Islet of Langerhans (tissue), 1 donor: ENCODE results near the gene PPP1R3G.

Experiments used
- FAIRE-seq: peaks from one replicate; lab custom pipeline; 2011; peaks lifted over from hg19 to GRCh38; lab: Jason Lieb, UNC

The PPP1R3G gene

GRCh38 chr6:5094327-5094726, 9.2 kb downstream of the PPP1R3G start:
- no peak for FAIRE-seq

- FAIRE-seq = no peak
Observed at GRCh38 chr6:5095236-5095635, 10.1 kb downstream of the PPP1R3G start.

- no peak for FAIRE-seq
Observed at GRCh38 chr6:5096482-5096881, 11.3 kb downstream of the PPP1R3G start.

- FAIRE-seq = no peak
Observed at GRCh38 chr6:5098501-5099270, 13.5 kb downstream of the PPP1R3G start.

DNA sequence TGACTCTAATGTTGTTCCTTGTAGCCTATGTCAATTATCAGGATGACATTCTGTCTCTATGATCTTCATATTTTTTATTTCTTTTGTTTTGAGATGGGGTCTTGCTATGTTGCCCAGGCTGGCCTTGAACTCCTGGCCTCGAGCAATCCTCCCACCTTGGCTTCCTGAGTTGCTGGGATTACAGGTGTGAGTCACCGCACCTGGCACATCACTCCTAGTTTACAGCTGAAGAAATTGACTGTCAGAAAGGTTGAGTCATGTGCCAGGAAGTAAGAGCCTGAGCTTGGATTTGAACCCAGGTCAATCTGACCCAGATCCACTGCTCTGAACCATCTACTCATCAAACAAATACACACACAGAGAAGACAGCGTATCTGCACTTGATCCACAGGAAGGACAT, 14.4 kb downstream of the PPP1R3G start:
- FAIRE-seq = no peak

DNA sequence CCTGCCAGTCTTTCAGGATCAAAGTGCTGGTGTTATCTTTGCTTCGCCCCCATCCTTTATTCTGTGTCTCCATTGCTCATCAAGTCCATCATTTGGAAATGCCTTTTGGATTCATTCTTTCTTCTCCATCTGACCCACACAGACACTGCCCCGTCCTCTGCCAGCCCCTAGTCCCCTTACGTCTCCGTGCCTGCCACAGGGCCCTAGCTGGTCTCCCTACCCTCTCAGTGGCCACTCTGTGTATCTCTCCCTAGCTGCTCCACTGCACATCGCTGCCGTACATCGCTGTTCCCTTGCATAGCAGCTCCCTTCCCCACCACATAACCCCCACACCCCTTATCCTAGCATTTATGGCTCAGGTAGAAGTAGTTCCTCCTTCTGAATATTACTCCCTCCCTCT, 15.7 kb downstream of the PPP1R3G start:
- FAIRE-seq = no peak

GRCh38 chr6:5102267-5102970, 17.3 kb downstream of the PPP1R3G start:
- no peak for FAIRE-seq

DNA sequence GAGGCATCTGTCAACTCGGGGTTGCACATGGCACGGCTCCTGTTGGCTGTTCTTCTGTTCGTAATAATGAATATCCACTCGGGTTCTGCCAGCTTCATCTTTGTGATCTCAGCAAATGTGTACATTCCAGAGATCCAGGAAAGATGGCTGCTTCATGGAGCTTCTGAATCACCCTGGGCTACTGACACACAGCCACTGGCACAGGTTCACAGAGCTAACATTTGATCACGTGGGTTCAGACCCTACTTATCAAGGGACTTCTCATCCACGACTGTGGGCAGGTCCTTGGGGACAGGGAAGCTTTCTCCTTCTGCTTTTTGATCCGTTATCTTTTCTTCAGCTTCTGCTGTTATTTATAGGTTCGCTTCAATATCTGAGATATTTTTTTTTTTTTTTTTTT, 18.1 kb downstream of the PPP1R3G start:
- FAIRE-seq = no peak

GRCh38 chr6:5104667-5105066, 19.5 kb downstream of the PPP1R3G start:
- FAIRE-seq = no peak

- no peak for FAIRE-seq
Observed at GRCh38 chr6:5105146-5105545, 20.0 kb downstream of the PPP1R3G start.

DNA sequence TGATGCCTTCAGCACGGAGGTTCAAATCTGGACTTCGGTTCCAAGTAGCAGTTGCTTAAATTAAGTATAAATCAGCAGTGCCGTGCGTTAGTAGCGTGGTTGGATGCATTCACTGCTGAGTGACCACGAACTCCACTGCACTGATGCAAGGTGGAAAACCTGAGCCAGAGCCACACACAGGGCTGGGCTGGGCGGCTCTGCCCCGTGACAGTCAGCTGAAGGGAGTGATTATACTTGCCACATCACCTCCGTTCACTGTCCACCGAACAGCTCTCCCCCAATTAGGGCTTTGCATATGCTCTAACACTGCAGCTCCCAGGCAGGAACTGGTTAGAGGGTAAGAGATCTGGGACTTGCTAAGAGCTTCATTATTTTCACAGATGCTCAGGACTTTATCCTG, 22.2 kb downstream of the PPP1R3G start:
- no peak for FAIRE-seq

GRCh38 chr6:5108068-5108467, 22.9 kb downstream of the PPP1R3G start:
- FAIRE-seq = no peak

DNA sequence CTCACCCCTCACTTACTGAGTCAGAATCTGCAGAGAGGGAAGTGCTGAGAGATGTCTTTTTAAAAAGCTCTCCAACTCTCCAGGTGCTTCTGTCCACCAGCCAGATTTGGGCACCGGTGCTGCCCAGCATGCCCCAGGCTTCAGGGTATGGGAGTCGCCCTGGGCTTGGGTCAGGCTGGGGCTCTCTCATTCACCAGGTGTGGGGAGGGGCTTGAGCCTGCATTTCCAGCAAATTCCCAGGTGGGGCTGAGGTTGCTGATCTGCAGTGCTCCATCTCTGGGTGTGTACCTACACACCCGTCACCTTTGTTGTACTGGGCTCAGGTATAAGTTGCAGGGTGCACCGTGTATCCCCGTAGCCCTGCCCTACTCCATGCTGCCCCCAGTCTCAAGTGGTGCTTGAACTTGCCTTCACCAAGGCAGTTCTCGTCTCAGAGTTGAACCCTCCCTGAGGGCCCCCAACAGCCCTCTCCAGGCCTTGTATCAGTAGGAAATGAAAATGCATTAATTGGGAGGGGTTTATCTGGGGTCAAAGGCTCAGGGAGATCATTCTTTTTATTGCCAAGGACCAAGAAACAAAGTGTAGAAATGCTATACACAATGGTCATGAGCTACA, 23.5 kb downstream of the PPP1R3G start:
- FAIRE-seq = no peak

GRCh38 chr6:5109436-5109835, 24.3 kb downstream of the PPP1R3G start:
- FAIRE-seq = no peak

GRCh38 chr6:5110246-5110645, 25.1 kb downstream of the PPP1R3G start:
- FAIRE-seq = no peak

GRCh38 chr6:5111626-5112025, 26.5 kb downstream of the PPP1R3G start:
- no peak for FAIRE-seq

- FAIRE-seq = no peak
Observed at GRCh38 chr6:5112066-5112799, 27.1 kb downstream of the PPP1R3G start.

GRCh38 chr6:5113096-5113495, 28.0 kb downstream of the PPP1R3G start:
- FAIRE-seq = no peak

DNA sequence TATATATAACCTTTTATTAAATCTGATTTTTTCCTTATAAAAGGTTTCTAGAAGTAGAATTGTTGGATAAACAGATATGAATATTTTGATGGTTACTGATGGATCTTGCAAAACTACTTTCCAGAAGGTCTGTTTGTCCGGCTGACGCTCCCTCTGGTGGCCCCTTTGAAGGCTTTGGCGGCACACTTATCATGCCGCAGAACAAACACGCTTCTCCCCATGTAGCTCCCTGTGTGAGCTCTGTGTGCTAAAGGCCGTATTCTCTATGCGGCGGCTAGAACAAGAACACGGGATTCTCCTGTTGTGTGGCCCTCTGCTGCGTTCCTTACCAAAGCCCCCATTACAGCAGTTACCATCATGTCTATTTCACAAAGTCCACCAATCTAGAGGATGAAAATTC, 30.0 kb downstream of the PPP1R3G start:
- no peak for FAIRE-seq

DNA sequence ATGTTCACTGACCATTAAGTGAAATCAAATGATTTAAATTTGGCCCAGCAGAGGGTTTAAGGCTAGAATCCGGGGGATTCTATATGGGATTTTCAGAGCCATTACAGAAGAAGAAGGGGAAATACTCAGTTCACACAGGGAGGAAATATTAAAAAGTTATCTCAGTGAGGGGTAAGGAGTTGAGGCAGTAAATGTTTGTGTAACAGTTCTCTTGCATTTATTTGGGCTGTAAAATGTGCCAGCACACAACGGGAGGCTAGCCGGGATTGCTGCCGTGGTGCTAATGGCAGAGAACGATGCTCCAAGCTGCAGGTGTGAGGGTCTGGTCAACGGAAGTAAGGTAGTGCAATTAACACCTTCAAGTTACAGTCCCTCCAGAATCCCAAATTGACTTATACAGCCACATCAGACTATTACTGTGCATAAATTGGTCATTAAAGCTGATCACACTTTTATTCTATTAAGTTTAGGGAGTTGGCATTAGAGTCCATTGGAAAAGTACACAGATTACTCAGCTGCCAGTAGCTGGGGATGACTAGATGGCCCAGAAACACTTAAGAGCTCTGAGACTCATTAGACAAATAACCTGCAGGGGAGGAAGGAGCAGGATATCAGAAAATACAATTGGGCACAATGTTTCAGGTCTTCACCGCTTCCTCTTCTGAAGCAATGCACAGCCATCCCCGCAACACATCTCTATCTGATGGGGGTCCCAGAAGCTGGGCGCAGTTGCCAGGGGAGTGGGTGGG, 31.3 kb downstream of the PPP1R3G start:
- FAIRE-seq = no peak

DNA sequence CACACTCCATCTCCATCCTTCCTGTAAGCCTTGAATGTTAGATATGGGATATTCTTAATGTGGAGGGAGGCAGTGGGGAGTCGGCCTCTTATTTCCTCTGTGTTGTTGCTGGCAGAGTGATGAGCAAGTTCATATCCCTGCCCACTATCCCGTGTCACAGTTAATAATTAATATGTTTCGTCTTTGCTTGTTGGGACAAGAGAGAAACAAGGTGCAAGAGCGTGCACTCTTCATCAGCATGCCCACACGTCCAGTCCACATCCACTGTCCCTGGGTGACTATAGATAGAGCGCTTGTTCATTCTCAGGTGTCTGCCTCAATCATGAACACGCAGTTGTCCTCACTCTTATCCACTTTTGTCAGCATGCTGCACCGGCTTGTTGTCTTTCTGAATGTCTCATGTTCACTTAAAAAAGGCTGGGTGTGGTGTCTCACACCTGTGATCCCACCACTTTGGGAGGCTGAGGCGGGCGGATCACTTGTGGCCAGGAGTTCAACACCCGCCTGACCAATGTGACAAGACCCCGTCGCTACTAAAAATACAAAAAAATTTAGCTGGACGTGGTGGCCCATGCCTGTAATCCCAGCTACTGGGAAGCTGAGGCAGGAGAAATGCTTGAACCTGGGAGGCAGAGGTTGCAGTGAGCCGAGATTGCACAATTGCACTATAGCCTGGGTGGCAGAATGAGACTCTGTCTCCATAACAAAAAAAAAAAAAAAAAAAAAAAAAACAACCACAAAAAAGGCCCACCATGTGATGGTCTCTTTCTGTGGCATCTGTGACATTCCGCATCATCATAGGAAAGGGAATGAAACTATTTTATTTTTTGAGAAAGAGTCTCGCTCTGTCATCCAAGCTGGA, 34.2 kb downstream of the PPP1R3G start:
- FAIRE-seq = no peak
